ENCODE data around the gene PREB. TPM values are rescaled to one million over a fixed set of nuclear protein-coding genes. Genes with fewer than 3 reads are reported as not detected.

Gene PREB
- polyA plus RNA-seq, 2 of the 4 experiments (the other 2 are of a cell fraction): 58.2 to 79.9 TPM

DNA sequence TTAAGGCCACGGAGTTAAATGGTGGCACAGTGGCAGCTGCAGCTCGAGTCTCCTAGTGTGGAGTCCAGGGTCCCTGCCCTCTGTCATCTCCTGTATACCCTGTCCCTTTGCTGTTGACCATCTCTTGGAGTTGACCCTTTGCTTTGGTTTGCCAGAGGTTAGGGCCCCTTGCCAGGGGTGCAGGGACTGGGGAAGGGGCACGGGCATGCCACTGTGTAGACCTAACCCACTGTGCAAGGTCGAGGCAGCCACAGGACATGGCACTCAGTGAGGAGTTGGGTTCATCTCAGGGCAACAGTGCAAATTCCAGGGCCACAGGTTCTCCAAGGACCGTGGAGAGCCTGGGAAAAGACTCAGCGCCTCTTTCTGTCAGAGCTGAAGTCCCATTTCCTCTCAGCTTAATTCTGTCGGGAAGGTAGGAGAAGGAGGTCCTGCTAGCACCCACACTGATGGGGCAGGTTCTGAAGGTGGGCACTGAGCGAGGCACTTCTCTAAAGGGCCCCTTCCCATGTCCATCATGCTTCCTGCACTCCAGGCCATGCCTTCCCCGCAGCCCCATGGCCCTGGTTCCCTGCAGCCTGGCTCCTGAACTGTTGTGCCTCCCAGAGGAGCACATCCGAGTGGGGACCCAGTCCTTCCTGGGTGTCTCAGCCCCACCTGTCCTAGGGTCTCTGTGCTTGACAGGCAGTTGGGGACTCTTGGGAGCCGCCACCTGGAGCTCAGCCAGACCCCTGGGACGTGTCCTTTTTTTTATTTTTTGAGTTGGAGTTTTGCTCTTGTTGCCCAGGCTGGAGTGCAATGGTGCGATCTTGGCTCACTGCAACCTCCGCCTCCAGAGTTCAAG lies 45.1 kb downstream of the PREB start:
- ChIA-PET POLR2A (interaction anchor here (0.6 kb wide), 1 partner anchor 61 kb away, joined by 3 read pairs; no protein-coding TSS in a partner anchor), CTCF (interaction anchor here (0.6 to 15.3 kb wide), 13 partner anchors 8 to 243 kb away, joined by 3 to 253 read pairs (median 5); partner anchors contain the start of gene OST4)
- Histone ChIP-seq H3K9me3 (no peaks in the 10 kb centered on the region), H3K4me2 (no peak overlapping the region), H3K27ac (no peak overlapping the region), H3K4me3 (no peak overlapping the region), H3K4me1 (peaks cover 24% of the 10 kb centered on the region)
- TF ChIP-seq, protein P1, sequence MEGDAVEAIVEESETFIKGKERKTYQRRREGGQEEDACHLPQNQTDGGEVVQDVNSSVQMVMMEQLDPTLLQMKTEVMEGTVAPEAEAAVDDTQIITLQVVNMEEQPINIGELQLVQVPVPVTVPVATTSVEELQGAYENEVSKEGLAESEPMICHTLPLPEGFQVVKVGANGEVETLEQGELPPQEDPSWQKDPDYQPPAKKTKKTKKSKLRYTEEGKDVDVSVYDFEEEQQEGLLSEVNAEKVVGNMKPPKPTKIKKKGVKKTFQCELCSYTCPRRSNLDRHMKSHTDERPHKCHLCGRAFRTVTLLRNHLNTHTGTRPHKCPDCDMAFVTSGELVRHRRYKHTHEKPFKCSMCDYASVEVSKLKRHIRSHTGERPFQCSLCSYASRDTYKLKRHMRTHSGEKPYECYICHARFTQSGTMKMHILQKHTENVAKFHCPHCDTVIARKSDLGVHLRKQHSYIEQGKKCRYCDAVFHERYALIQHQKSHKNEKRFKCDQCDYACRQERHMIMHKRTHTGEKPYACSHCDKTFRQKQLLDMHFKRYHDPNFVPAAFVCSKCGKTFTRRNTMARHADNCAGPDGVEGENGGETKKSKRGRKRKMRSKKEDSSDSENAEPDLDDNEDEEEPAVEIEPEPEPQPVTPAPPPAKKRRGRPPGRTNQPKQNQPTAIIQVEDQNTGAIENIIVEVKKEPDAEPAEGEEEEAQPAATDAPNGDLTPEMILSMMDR (IDR thresholded peaks at IDR 0.05): no peak
- no peak for TF ChIP-seq CHD4 (IDR thresholded peaks at IDR 0.05; ENCODE audit: borderline replicate concordance)
- TF ChIP-seq GATA3 (IDR thresholded peaks at IDR 0.05; ENCODE audit: borderline replicate concordance): no peak
- TF ChIP-seq, protein P2, sequence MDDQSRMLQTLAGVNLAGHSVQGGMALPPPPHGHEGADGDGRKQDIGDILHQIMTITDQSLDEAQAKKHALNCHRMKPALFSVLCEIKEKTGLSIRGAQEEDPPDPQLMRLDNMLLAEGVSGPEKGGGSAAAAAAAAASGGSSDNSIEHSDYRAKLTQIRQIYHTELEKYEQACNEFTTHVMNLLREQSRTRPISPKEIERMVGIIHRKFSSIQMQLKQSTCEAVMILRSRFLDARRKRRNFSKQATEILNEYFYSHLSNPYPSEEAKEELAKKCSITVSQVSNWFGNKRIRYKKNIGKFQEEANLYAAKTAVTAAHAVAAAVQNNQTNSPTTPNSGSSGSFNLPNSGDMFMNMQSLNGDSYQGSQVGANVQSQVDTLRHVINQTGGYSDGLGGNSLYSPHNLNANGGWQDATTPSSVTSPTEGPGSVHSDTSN (IDR thresholded peaks at IDR 0.05): no peak
- FAIRE-seq (no peak), DNase-seq (ENCODE audit: low read depth in 1 of 2, low spot score in 1 of 2) (no peak), ATAC-seq (no peak)
- WGBS (ENCODE audit: missing lambda C conversion rate): 85% methylated on average over 14 of the region's 14 CpGs

DNA sequence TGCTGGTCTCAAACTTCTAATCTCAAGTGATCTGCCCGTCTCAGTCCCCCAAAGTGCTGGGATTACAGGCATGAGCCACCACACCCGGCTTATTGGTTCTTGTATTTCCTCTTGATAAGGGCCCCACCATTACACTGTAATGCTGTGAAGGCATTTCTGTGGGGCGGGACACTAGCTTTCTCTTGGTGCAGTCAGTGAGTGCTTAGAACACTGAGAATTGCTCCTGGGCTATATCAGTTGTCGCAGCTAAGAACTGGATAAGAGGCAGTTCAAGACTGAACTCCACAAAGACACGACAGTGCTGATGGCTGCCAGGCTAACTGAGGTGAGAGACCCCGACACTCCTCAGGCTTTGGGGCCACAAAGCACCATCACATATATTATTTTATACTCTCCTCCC lies 45.8 kb downstream of the PREB start:
- FAIRE-seq (no peak), ATAC-seq (no peak), DNase-seq (ENCODE audit: low read depth in 1 of 2, low spot score in 1 of 2) (no peak)
- ChIA-PET POLR2A (no interaction called here), CTCF (interaction anchor here (1.1 to 15.3 kb wide), 11 partner anchors 7 to 242 kb away, joined by 3 to 253 read pairs (median 8); partner anchors contain the start of gene OST4)
- TF ChIP-seq HDAC2 (IDR thresholded peaks at IDR 0.05) (no peak), RCOR1 (IDR thresholded peaks at IDR 0.05; ENCODE audit: low read depth, low read length) (no peak), RFX5 (IDR thresholded peaks at IDR 0.05) (no peak), SMC3 (IDR thresholded peaks at IDR 0.05) (no peak), JUNB (IDR thresholded peaks at IDR 0.05) (no peak), HEYL (CRISPR knock-in tag; IDR thresholded peaks at IDR 0.05) (no peak), HOXB5 (CRISPR knock-in tag; IDR thresholded peaks at IDR 0.05) (no peak), RAD21 (conservative IDR thresholded peaks at IDR 0.05 in 1 of 2, IDR thresholded peaks at IDR 0.05 in 1 of 2) (no peak), ZC3H11A (IDR thresholded peaks at IDR 0.05) (no peak), MYC (IDR thresholded peaks at IDR 0.05; ENCODE audit: borderline replicate concordance, low read length) (no peak), FOXS1 (CRISPR knock-in tag; IDR thresholded peaks at IDR 0.05) (no peak), SREBF2 (IDR thresholded peaks at IDR 0.05) (no peak), NFE2L2 (conservative IDR thresholded peaks at IDR 0.05; ENCODE audit: low read length) (no peak), BHLHE40 (IDR thresholded peaks at IDR 0.05; ENCODE audit: low read depth, low read length) (no peak)
- TF ChIP-seq, protein P3, sequence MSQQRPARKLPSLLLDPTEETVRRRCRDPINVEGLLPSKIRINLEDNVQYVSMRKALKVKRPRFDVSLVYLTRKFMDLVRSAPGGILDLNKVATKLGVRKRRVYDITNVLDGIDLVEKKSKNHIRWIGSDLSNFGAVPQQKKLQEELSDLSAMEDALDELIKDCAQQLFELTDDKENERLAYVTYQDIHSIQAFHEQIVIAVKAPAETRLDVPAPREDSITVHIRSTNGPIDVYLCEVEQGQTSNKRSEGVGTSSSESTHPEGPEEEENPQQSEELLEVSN (IDR thresholded peaks at IDR 0.05; ENCODE audit: borderline replicate concordance, low read depth): no peak
- Histone ChIP-seq H3K27ac (no peak overlapping the region), H3K9me3 (no peaks in the 10 kb centered on the region), H3K4me3 (no peak overlapping the region), H3K4me2 (no peak overlapping the region), H3K4me1 (peaks cover 18% of the 10 kb centered on the region)
- 85% methylated on average over 6 of the region's 6 CpGs for WGBS (ENCODE audit: missing lambda C conversion rate)
